CD14-positive monocyte (primary cell): ENCODE results near the gene ARMC7. TPM values are rescaled to one million over a fixed set of nuclear protein-coding genes. Genes with fewer than 3 reads are reported as not detected.

Source experiments
- DNase-seq, 3 donors: peaks; one replicate each; pipeline ENCODE4 v3.0.0-alpha.2; 2011 to 2022
- H2AFZ ChIP-seq: 2 replicates; pipeline ENCODE4 v1.6.0; 2012; ENCODE audit warnings: mild to moderate bottlenecking, low read depth, low read length, inconsistent platforms; ENCODE audit not compliant: insufficient read depth, poor library complexity, severe bottlenecking
- H3K27ac ChIP-seq, 2 donors: 1 replicate in 1 of 2; 2 replicates in 1 of 2; pipeline ENCODE4 v1.5.1; 2012 to 2013; ENCODE audit warnings: low read length in 2 of 2, control low read depth in 1 of 2, inconsistent platforms in 1 of 2, low read depth in 1 of 2, mild to moderate bottlenecking in 1 of 2
- H3K27me3 ChIP-seq, 2 donors: one replicate each; pipeline versions ENCODE4 v1.6.0 to v1.6.1; 2011 to 2013; ENCODE audit warnings: low read length in 2 of 2; ENCODE audit not compliant: control insufficient read depth in 2 of 2, insufficient read depth in 2 of 2
- H3K36me3 ChIP-seq, 2 donors: replicated peaks in 1 of 2; 1 replicate in 1 of 2; 2 replicates in 1 of 2; pipeline versions ENCODE4 v1.5.1 to v1.6.1; 2012 to 2013; ENCODE audit warnings: low read length in 2 of 2, control low read depth in 1 of 2, inconsistent platforms in 1 of 2, mild to moderate bottlenecking in 1 of 2; ENCODE audit not compliant: insufficient read depth in 2 of 2, control insufficient read depth in 1 of 2
- H3K4me1 ChIP-seq, 2 donors: 1 replicate in 1 of 2; 2 replicates in 1 of 2; pipeline versions ENCODE4 v1.5.1 to v1.6.1; 2012 to 2013; ENCODE audit warnings: low read length in 2 of 2, control low read depth in 1 of 2, inconsistent platforms in 1 of 2, mild to moderate bottlenecking in 1 of 2, moderate library complexity in 1 of 2; ENCODE audit not compliant: insufficient read depth in 2 of 2, control insufficient read depth in 1 of 2
- H3K4me2 ChIP-seq: replicated peaks from 2 replicates; pipeline ENCODE3; 2012; ENCODE audit warnings: low read length, moderate library complexity, mild to moderate bottlenecking; ENCODE audit not compliant: poor library complexity, severe bottlenecking; ENCODE audit errors: extremely low read depth
- H3K4me3 ChIP-seq, 3 experiments: fragments of 200-600 bp in 1 of 3; sonication (generic) in 1 of 3; replicated peaks in 1 of 3; 1 replicate in 2 of 3; 2 replicates in 1 of 3; pipeline ENCODE4 v1.5.1; 2011 to 2013; ENCODE audit warnings: low read length in 3 of 3, mild to moderate bottlenecking in 3 of 3, control low read depth in 2 of 3, low read depth in 2 of 3, inconsistent platforms in 1 of 3, moderate library complexity in 1 of 3
- H3K79me2 ChIP-seq: 2 replicates; pipeline ENCODE4 v1.6.0; 2012; ENCODE audit warnings: mild to moderate bottlenecking, control low read depth, inconsistent platforms, low read length, moderate library complexity; ENCODE audit not compliant: insufficient read depth
- H3K9ac ChIP-seq: 2 replicates; pipeline ENCODE4 v1.6.0; 2017; ENCODE audit warnings: low read length, mild to moderate bottlenecking; ENCODE audit not compliant: insufficient read depth, poor library complexity, severe bottlenecking
- H3K9me3 ChIP-seq, 2 donors: replicated peaks in 1 of 2; 1 replicate in 1 of 2; 2 replicates in 1 of 2; pipeline versions ENCODE4 v1.5.1 to v1.6.1; 2012 to 2013; ENCODE audit warnings: low read length in 2 of 2, control low read depth in 1 of 2; ENCODE audit not compliant: control insufficient read depth in 1 of 2, insufficient read depth in 1 of 2
- H4K20me1 ChIP-seq: 2 replicates; pipeline ENCODE4 v1.6.0; 2012; ENCODE audit warnings: mild to moderate bottlenecking, low read length, control low read depth, moderate library complexity; ENCODE audit not compliant: insufficient read depth
- H3K27ac Mint-ChIP-seq, 7 donors: one replicate each; pipeline ENCODE4 v1.8.0; 2020; ENCODE audit warnings: mild to moderate bottlenecking in 7 of 7, mixed read lengths in 7 of 7, moderate library complexity in 6 of 7, inconsistent platforms in 2 of 7
- H3K27me3 Mint-ChIP-seq, 3 donors: one replicate each; pipeline ENCODE4 v1.8.0; 2021 to 2022; ENCODE audit warnings: low read depth in 3 of 3, mild to moderate bottlenecking in 3 of 3, mixed read lengths in 3 of 3, moderate library complexity in 3 of 3, inconsistent platforms in 1 of 3
- H3K36me3 Mint-ChIP-seq, 2 donors: one replicate each; pipeline ENCODE4 v1.8.0; 2020; ENCODE audit warnings: mixed read lengths in 2 of 2, inconsistent platforms in 1 of 2, mild to moderate bottlenecking in 1 of 2
- H3K4me1 Mint-ChIP-seq: one replicate; pipeline ENCODE4 v1.8.0; 2020; ENCODE audit warnings: mild to moderate bottlenecking, mixed read lengths
- H3K4me3 Mint-ChIP-seq, 2 donors: one replicate each; pipeline ENCODE4 v1.8.0; 2020; ENCODE audit warnings: mild to moderate bottlenecking in 2 of 2, mixed read lengths in 2 of 2, moderate library complexity in 1 of 2
- H3K9me3 Mint-ChIP-seq, 7 donors: one replicate each; pipeline ENCODE4 v1.8.0; 2020 to 2022; ENCODE audit warnings: mixed read lengths in 7 of 7, mild to moderate bottlenecking in 6 of 7, moderate library complexity in 6 of 7, inconsistent platforms in 2 of 7
- WGBS: methylation state at CpG from one replicate; pipeline ENCODE4 v1.1.5; 2013; ENCODE audit warnings: missing lambda C conversion rate; ENCODE audit not compliant: insufficient coverage; 5-methylcytosine and 5-hydroxymethylcytosine counted together
- intact Hi-C, 2 donors: fragments of 100-400 bp; cut with micrococcal nuclease; formaldehyde crosslinking; loops; one replicate each; pipeline versions ENCODE4 v1.15.0 to v1.15.1; 2023
- polyA plus RNA-seq, 3 donors: library from polyadenylated mRNA; depleted of rRNA in 1 of 3; unstranded in 2 of 3; stranded (reverse) in 1 of 3; fragments of 300-500 nt in 2 of 3; fragments of >200 nt in 1 of 3; fragmentation: Illumina TruSeq in 2 of 3; gene quantifications; 1 replicate in 2 of 3; 2 replicates in 1 of 3; pipeline ENCODE4 v1.2.3, GENCODE V29; 2012 to 2021
- TF ChIP-seq, protein P1 (sequence below): fragments of 200-600 bp; IDR thresholded peaks from one replicate; pipeline ENCODE4 v1.8.0; 2022; ENCODE audit warnings: antibody characterized with exemption, mild to moderate bottlenecking

ARMC7 gene
- polyA plus RNA-seq, 3 donors, result 1.3 to 11.8 (median 2.1) TPM

DNA sequence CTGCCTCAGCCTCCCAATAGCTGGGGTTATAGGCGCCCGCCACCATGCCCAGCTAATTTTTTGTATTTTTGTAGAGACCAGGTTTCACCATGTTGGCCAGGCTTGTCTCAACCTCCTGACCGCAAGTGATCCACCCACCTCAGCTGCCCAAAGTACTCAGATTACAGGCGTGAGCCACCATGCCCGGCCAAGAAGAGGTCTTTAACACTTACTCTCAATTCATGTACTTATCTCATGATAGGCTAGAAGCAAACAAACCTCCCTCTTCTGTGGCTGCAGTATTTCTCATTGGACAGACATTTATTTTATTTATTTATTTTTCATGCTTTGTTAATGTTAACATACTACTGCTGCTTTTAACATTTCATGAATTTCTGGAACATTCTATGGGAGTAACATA is 28.8 kb downstream of the ARMC7 start:
- peaks cover 43 to 75% of the 10 kb centered on the region in 2 donors for H3K36me3 Mint-ChIP-seq
- no peaks in the 10 kb centered on the region for H3K9me3 Mint-ChIP-seq
- no peaks in the 10 kb centered on the region for H3K9me3 ChIP-seq
- TF ChIP-seq, protein P1, sequence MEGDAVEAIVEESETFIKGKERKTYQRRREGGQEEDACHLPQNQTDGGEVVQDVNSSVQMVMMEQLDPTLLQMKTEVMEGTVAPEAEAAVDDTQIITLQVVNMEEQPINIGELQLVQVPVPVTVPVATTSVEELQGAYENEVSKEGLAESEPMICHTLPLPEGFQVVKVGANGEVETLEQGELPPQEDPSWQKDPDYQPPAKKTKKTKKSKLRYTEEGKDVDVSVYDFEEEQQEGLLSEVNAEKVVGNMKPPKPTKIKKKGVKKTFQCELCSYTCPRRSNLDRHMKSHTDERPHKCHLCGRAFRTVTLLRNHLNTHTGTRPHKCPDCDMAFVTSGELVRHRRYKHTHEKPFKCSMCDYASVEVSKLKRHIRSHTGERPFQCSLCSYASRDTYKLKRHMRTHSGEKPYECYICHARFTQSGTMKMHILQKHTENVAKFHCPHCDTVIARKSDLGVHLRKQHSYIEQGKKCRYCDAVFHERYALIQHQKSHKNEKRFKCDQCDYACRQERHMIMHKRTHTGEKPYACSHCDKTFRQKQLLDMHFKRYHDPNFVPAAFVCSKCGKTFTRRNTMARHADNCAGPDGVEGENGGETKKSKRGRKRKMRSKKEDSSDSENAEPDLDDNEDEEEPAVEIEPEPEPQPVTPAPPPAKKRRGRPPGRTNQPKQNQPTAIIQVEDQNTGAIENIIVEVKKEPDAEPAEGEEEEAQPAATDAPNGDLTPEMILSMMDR, result no peak
- no peaks in the 10 kb centered on the region for H4K20me1 ChIP-seq
- H3K27ac ChIP-seq, result no peak overlapping the region
- peaks cover 4% of the 10 kb centered on the region for H3K4me1 Mint-ChIP-seq
- no peaks in the 10 kb centered on the region for H3K27me3 ChIP-seq
- no peak overlapping the region for H3K4me3 ChIP-seq
- H3K79me2 ChIP-seq, result peaks cover 12% of the 10 kb centered on the region
- DNase-seq, result no peak
- WGBS, result 94% methylated on average over 3 of the region's 5 CpGs
- no peak overlapping the region for H3K4me2 ChIP-seq
- H3K36me3 ChIP-seq, result peaks cover 53 to 85% of the 10 kb centered on the region in 2 donors
- intact Hi-C loops, result no loop called here
- no peak overlapping the region for H2AFZ ChIP-seq
- H3K27ac Mint-ChIP-seq, result peak overlapping the region in 4 of 7 donors; percentile 42 to 68 (median 56)
- no peak overlapping the region for H3K4me3 Mint-ChIP-seq
- H3K9ac ChIP-seq, result no peak overlapping the region
- H3K4me1 ChIP-seq, result no peaks in the 10 kb centered on the region
- H3K27me3 Mint-ChIP-seq, result no peaks in the 10 kb centered on the region

DNA sequence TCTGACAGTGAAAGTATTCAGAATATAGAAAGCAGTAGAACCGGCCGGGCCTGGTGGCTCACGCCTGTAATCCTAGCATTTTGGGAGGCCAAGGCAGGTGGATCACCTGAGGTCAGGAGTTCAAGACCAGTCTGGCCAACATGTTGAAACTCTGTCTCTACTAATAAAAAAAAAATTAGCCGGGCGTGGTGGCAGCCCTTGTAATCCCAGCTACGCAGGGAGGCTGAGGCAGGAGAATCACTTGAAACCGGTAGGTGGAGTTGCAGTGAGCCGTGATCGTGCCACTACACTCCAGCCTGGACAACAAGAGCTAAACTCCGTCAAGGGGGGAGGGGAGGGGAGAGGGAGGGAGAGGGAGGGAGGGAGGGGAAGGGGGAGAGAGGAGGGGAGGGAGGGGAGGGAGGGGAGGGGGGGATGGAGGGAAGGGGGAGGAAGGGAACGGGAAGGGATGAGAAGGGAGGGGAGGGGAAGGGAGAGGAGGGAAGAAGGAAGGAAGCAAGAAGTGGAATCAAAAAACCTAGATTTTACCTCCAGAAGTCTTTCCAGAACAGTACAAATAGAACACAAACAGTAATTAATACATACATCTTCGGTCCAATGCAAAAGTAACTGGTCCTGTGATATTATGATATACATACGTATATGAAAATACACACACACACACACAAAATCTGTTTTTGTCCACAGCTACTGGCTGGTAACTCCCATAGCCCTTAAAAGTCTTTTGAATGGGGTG is 32.6 kb downstream of the ARMC7 start:
- H3K27me3 Mint-ChIP-seq, result no peaks in the 10 kb centered on the region
- H3K9me3 ChIP-seq, result no peaks in the 10 kb centered on the region
- no peak overlapping the region for H2AFZ ChIP-seq
- no peak overlapping the region for H3K4me3 Mint-ChIP-seq
- no peaks in the 10 kb centered on the region for H3K9me3 Mint-ChIP-seq
- H3K27ac ChIP-seq, result no peak overlapping the region
- peaks cover 14 to 17% of the 10 kb centered on the region in 2 donors for H3K4me1 ChIP-seq
- peaks cover 21% of the 10 kb centered on the region for H3K4me1 Mint-ChIP-seq
- H3K27ac Mint-ChIP-seq, result no peak overlapping the region
- no peaks in the 10 kb centered on the region for H3K27me3 ChIP-seq
- H3K36me3 Mint-ChIP-seq, result peaks cover 58 to 86% of the 10 kb centered on the region in 2 donors
- H3K4me3 ChIP-seq, result no peak overlapping the region
- WGBS, result no CpG with 5 or more reads among the region's 13 CpGs
- H3K9ac ChIP-seq, result no peak overlapping the region
- H3K36me3 ChIP-seq, result peaks cover 57 to 94% of the 10 kb centered on the region in 2 donors
- no peak overlapping the region for H3K4me2 ChIP-seq
- no peak for DNase-seq
- TF ChIP-seq, protein P1, result no peak
- H3K79me2 ChIP-seq, result peaks cover 30% of the 10 kb centered on the region
- no peaks in the 10 kb centered on the region for H4K20me1 ChIP-seq
- intact Hi-C loops, result no loop called here
